ENCODE results near the gene STARD10.

STARD10 gene

DNA sequence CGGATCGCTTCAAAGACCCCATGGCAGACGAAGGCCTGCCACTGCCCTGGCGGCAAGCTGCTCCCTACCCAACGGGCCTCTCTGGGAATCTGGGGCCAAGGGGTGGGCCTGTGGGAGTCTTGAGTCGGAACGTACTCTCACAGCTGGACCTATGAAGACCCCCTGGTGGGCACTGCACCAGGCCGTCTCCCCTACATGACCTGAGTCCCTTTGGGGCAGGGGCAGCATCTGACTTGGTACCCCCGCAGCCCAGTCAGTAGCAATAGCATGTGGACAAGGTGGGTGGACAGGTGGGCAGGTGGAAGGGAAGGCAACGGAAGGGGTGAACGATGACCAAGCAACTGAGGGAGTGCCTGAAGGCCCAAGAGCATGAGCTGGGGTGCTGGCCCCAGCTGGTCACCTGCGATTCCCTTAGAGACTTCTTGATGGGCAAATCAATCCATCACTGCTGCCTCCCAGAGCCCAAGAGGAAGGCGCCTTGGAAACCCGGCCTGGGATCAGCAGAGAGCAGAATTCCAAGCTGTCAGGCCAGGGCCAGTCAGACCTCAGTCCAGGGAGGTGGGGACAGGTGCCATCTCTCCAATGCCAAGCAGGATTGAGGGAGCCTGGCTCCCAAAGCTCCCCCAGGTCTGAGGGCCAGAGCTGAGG, 76.9 kb downstream of the STARD10 start:
- ChIA-PET CTCF (no interaction called here), POLR2A (no interaction called here)
- DNase-seq (ENCODE audit: extremely low spot score) = no peak
- TF ChIP-seq FOXM1 (IDR thresholded peaks at IDR 0.05; ENCODE audit: borderline replicate concordance) (no peak), FOXA1 (IDR thresholded peaks at IDR 0.05) (no peak), LEF1 (IDR thresholded peaks at IDR 0.05; ENCODE audit: borderline replicate concordance) (no peak), SUZ12 (IDR thresholded peaks at IDR 0.05) (no peak), ELF4 (IDR thresholded peaks at IDR 0.05) (no peak), L3MBTL2 (conservative IDR thresholded peaks at IDR 0.05) (no peak), BHLHE40 (IDR thresholded peaks at IDR 0.05; ENCODE audit: borderline replicate concordance) (no peak), TARDBP (IDR thresholded peaks at IDR 0.05) (no peak), ARNT (IDR thresholded peaks at IDR 0.05) (no peak), ZNF384 (IDR thresholded peaks at IDR 0.05) (no peak), CTBP1 (IDR thresholded peaks at IDR 0.05; ENCODE audit: borderline replicate concordance) (no peak), HDGF (IDR thresholded peaks at IDR 0.05; ENCODE audit: borderline replicate concordance) (no peak), SP1 (IDR thresholded peaks at IDR 0.05) (no peak), FOXK2 (IDR thresholded peaks at IDR 0.05) (no peak), NFRKB (IDR thresholded peaks at IDR 0.05) (no peak)
- TF ChIP-seq, protein P1, sequence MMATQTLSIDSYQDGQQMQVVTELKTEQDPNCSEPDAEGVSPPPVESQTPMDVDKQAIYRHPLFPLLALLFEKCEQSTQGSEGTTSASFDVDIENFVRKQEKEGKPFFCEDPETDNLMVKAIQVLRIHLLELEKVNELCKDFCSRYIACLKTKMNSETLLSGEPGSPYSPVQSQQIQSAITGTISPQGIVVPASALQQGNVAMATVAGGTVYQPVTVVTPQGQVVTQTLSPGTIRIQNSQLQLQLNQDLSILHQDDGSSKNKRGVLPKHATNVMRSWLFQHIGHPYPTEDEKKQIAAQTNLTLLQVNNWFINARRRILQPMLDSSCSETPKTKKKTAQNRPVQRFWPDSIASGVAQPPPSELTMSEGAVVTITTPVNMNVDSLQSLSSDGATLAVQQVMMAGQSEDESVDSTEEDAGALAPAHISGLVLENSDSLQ (IDR thresholded peaks at IDR 0.05) = no peak

DNA sequence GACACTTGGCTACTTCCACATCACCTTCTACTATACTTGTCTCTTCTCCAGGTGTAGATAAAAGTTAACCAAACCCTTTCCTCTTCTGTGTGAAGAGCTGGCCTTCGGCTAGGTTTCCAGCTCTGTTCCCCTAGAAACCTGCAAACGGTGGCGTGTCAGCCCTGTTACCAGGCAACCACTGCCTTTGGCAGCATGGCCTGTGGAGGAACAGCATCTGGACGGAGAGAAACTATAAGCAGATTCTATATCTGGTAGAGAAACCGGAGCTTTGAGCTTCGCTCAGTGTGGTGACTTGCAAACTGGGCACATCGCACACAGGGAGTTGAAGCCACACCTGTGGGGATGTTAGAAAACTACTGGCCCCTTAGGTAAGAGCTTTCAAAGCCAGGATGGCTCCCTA, 77.6 kb downstream of the STARD10 start:
- ChIA-PET CTCF (interaction anchor here (1.0 kb wide), 1 partner anchor 16 kb away, joined by 4 read pairs; no protein-coding TSS in a partner anchor), POLR2A (no interaction called here)
- TF ChIP-seq TARDBP (IDR thresholded peaks at IDR 0.05) (no peak), FOXM1 (IDR thresholded peaks at IDR 0.05; ENCODE audit: borderline replicate concordance) (no peak), LEF1 (IDR thresholded peaks at IDR 0.05; ENCODE audit: borderline replicate concordance) (no peak), SUZ12 (IDR thresholded peaks at IDR 0.05) (no peak), FOXK2 (IDR thresholded peaks at IDR 0.05) (no peak)
- TF ChIP-seq, protein P1 (IDR thresholded peaks at IDR 0.05) = no peak
- no peak for DNase-seq (ENCODE audit: extremely low spot score)

DNA sequence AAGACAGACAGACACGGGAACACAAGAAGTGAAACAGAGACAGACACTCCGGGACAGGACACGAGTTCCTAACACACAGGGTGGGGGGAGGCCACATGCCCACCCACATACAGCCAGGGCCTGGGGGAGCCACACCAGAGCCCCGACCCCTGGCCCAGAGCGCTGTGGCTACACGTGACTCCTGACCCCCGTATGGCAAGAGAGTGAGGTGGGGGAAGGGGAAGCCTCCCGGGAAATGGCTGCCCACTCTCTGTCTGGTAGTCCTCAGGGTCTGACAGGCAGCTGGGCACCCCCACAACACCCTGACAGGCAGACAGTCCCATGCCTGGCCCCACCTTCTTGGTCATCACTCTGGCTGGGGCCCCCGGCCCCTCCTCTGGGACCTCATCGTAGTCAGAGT, 81.0 kb downstream of the STARD10 start:
- no peak for TF ChIP-seq CTBP1 (IDR thresholded peaks at IDR 0.05; ENCODE audit: borderline replicate concordance)
- no peak for TF ChIP-seq FOXM1 (IDR thresholded peaks at IDR 0.05; ENCODE audit: borderline replicate concordance)
- TF ChIP-seq HDGF (IDR thresholded peaks at IDR 0.05; ENCODE audit: borderline replicate concordance) = no peak
- TF ChIP-seq L3MBTL2 (conservative IDR thresholded peaks at IDR 0.05) = no peak
- no peak for TF ChIP-seq FOXK2 (IDR thresholded peaks at IDR 0.05)
- no peak for TF ChIP-seq SP1 (IDR thresholded peaks at IDR 0.05)
- TF ChIP-seq ARNT (IDR thresholded peaks at IDR 0.05) = no peak
- TF ChIP-seq ZNF384 (IDR thresholded peaks at IDR 0.05) = no peak
- no peak for TF ChIP-seq FOXA1 (IDR thresholded peaks at IDR 0.05)
- CTCF ChIA-PET = no interaction called here
- POLR2A ChIA-PET = no interaction called here
- no peak for DNase-seq (ENCODE audit: extremely low spot score)

DNA sequence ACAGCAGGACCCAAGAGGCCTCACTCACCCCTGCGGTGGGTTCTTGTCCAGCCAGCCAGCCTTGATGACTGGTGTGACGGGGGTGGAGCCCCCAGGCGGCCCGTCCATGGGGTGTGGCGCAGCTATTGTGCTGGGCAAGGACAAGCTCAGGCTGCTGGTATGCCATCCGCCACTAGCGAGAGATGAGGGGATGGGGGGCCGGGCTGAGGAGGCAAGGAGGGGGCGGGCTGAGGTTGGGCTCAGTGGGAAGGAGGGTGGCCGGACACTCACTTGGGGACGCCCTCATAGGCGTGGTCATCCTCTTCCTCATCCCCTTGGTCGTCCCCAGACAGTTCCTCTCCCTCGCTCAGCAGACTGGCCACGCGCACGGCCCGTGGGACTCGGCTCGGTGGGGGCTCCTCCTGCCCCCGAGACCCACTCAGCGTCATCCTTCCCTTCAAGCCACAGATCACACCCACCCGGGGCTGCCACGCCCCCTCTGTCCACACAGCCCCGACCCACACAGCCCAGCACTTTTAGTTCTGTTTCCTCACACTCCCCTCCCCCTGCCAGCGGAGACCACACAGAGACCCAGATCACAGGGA, 81.6 kb downstream of the STARD10 start:
- DNase-seq (ENCODE audit: extremely low spot score) = no peak
- ChIA-PET CTCF (no interaction called here), POLR2A (no interaction called here)
- no peak for TF ChIP-seq SP1 (IDR thresholded peaks at IDR 0.05)
- no peak for TF ChIP-seq L3MBTL2 (conservative IDR thresholded peaks at IDR 0.05)
- TF ChIP-seq SUZ12 (IDR thresholded peaks at IDR 0.05) = no peak
- TF ChIP-seq, protein P1 (IDR thresholded peaks at IDR 0.05) = no peak
- TF ChIP-seq BHLHE40 (IDR thresholded peaks at IDR 0.05; ENCODE audit: borderline replicate concordance) = no peak
- no peak for TF ChIP-seq HDGF (IDR thresholded peaks at IDR 0.05; ENCODE audit: borderline replicate concordance)
- no peak for TF ChIP-seq ZNF384 (IDR thresholded peaks at IDR 0.05)
- TF ChIP-seq ARNT (IDR thresholded peaks at IDR 0.05) = no peak
- TF ChIP-seq NFRKB (IDR thresholded peaks at IDR 0.05) = no peak
- no peak for TF ChIP-seq FOXA1 (IDR thresholded peaks at IDR 0.05)
- TF ChIP-seq FOXK2 (IDR thresholded peaks at IDR 0.05) = no peak
- no peak for TF ChIP-seq LEF1 (IDR thresholded peaks at IDR 0.05; ENCODE audit: borderline replicate concordance)
- no peak for TF ChIP-seq ELF4 (IDR thresholded peaks at IDR 0.05)
- TF ChIP-seq TARDBP (IDR thresholded peaks at IDR 0.05) = no peak
- no peak for TF ChIP-seq FOXM1 (IDR thresholded peaks at IDR 0.05; ENCODE audit: borderline replicate concordance)
- no peak for TF ChIP-seq CTBP1 (IDR thresholded peaks at IDR 0.05; ENCODE audit: borderline replicate concordance)

DNA sequence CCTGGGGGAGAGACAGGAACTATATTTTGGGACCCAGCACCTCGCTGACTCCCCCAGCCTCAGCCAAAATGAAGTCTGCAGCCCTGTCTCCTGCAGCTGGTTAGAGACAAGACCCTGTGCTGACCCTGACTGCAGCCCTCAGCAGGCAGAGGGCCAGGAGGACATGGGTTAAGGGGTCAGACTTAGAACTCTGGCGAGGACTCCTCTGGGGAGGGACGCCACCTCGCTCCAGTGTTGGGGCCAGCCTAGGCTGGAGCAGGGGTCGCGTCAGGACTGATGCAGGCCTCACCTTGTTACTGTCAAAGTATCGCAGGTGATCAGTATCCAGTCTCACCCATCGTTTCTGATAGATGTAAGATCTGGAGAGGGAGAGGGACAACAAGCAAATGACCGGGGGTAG, 82.7 kb downstream of the STARD10 start:
- TF ChIP-seq L3MBTL2 (conservative IDR thresholded peaks at IDR 0.05) (no peak), CTBP1 (IDR thresholded peaks at IDR 0.05; ENCODE audit: borderline replicate concordance) (no peak), BHLHE40 (IDR thresholded peaks at IDR 0.05; ENCODE audit: borderline replicate concordance) (no peak), FOXM1 (IDR thresholded peaks at IDR 0.05; ENCODE audit: borderline replicate concordance) (no peak), ZNF384 (IDR thresholded peaks at IDR 0.05) (no peak), HDGF (IDR thresholded peaks at IDR 0.05; ENCODE audit: borderline replicate concordance) (no peak), FOXK2 (IDR thresholded peaks at IDR 0.05) (no peak), ARNT (IDR thresholded peaks at IDR 0.05) (no peak), FOXA1 (IDR thresholded peaks at IDR 0.05) (no peak), SP1 (IDR thresholded peaks at IDR 0.05) (no peak), TARDBP (IDR thresholded peaks at IDR 0.05) (no peak), ELF4 (IDR thresholded peaks at IDR 0.05) (no peak)
- ChIA-PET CTCF (no interaction called here), POLR2A (no interaction called here)
- DNase-seq (ENCODE audit: extremely low spot score) = no peak

DNA sequence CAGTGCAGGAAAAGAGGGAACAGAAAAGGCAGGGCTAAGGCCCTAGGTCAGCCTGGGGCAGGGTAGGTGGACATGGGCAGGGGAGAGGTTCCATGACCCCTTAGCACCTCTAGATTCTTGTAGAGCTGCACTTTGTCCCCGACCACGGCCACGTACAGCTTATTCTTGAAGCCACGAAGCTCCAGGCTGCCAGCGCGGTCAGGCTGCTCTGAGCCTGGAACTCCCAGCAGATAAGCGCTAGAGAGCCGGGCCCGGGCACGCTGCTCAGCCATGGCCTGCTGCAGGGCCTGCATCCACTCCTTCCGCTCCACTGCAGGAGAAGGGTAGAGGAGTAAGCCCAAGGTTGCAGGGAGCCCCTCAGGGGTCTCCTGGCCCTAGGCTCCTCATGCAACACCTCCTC, 83.6 kb downstream of the STARD10 start:
- no peak for TF ChIP-seq HDGF (IDR thresholded peaks at IDR 0.05; ENCODE audit: borderline replicate concordance)
- TF ChIP-seq LEF1 (IDR thresholded peaks at IDR 0.05; ENCODE audit: borderline replicate concordance) = no peak
- TF ChIP-seq ELF4 (IDR thresholded peaks at IDR 0.05) = no peak
- ChIA-PET CTCF (no interaction called here), POLR2A (interaction anchor here (0.7 kb wide), 1 partner anchor 84 kb away, joined by 3 read pairs; the partner anchor contains the start of gene STARD10)

More for the DNA sequence above, 83.6 kb downstream of the STARD10 start:
- DNase-seq (ENCODE audit: extremely low spot score) = no peak

Data from HEK293T (cell line).